ENCODE data around the gene MAMSTR. TPM values are rescaled to one million over a fixed set of nuclear protein-coding genes. Genes with fewer than 3 reads are reported as not detected.
"Not testable (repeated sequence)": the region's sequence is repeated elsewhere in the genome, so short reads cannot be mapped to it uniquely, and the experiment has no call there.

The MAMSTR gene
- total RNA-seq, 1 donor from 2014 or later, result 3.6 TPM

GRCh38 chr19:48681127-48681470 is 38.4 kb downstream of the MAMSTR start:
- no peak overlapping the region for H3K27ac Mint-ChIP-seq
- H3K9me3 Mint-ChIP-seq, result no peaks in the 10 kb centered on the region
- TF ChIP-seq, protein P1, sequence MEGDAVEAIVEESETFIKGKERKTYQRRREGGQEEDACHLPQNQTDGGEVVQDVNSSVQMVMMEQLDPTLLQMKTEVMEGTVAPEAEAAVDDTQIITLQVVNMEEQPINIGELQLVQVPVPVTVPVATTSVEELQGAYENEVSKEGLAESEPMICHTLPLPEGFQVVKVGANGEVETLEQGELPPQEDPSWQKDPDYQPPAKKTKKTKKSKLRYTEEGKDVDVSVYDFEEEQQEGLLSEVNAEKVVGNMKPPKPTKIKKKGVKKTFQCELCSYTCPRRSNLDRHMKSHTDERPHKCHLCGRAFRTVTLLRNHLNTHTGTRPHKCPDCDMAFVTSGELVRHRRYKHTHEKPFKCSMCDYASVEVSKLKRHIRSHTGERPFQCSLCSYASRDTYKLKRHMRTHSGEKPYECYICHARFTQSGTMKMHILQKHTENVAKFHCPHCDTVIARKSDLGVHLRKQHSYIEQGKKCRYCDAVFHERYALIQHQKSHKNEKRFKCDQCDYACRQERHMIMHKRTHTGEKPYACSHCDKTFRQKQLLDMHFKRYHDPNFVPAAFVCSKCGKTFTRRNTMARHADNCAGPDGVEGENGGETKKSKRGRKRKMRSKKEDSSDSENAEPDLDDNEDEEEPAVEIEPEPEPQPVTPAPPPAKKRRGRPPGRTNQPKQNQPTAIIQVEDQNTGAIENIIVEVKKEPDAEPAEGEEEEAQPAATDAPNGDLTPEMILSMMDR (conservative IDR thresholded peaks at IDR 0.05), result no peak
- H3K4me1 Mint-ChIP-seq (ENCODE audit: unreplicated experiment), result peaks cover 15% of the 10 kb centered on the region
- H3K36me3 Mint-ChIP-seq, result no peaks in the 10 kb centered on the region
- no peak for DNase-seq (ENCODE audit: extremely low spot score, unreplicated experiment)
- no peak overlapping the region for H3K4me3 Mint-ChIP-seq
- no peaks in the 10 kb centered on the region for H3K27me3 Mint-ChIP-seq

DNA sequence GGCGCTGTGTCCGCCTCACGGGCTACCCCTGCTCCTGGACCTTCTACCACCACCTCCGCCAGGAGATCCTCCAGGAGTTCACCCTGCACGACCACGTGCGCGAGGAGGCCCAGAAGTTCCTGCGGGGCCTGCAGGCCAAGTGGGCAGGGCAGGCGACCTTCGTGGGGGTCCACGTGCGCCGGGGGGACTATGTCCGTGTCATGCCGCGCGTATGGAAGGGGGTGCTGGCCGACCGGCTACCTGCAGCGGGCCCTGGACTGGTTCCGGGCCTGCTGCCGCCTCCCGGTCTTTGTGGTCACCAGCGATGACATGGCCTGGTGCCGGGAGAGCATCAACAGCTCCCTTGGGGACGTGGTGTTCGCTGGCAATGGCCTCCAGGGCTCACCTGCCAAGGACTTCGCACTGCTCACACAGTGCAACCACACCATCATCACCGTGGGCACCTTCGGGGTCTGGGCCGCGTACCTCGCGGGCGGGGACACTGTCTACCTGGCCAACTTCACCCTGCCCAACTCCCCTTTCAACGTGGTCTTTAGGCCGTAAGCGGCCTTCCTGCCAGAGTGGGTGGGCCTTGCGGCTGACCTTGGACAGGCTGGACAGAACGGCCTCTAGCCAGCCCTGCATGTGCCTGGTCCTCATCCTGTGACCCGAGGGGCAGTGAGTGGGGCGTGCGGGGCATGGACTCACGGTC is 38.9 kb downstream of the MAMSTR start:
- TF ChIP-seq, protein P1 (conservative IDR thresholded peaks at IDR 0.05), result no peak
- H3K27me3 Mint-ChIP-seq, result no peaks in the 10 kb centered on the region
- no peak overlapping the region for H3K4me3 Mint-ChIP-seq
- peaks cover 17% of the 10 kb centered on the region for H3K4me1 Mint-ChIP-seq (ENCODE audit: unreplicated experiment)
- no peak for DNase-seq (ENCODE audit: extremely low spot score, unreplicated experiment)
- H3K27ac Mint-ChIP-seq, result no peak overlapping the region
- H3K9me3 Mint-ChIP-seq, result no peaks in the 10 kb centered on the region
- H3K36me3 Mint-ChIP-seq, result no peaks in the 10 kb centered on the region

DNA sequence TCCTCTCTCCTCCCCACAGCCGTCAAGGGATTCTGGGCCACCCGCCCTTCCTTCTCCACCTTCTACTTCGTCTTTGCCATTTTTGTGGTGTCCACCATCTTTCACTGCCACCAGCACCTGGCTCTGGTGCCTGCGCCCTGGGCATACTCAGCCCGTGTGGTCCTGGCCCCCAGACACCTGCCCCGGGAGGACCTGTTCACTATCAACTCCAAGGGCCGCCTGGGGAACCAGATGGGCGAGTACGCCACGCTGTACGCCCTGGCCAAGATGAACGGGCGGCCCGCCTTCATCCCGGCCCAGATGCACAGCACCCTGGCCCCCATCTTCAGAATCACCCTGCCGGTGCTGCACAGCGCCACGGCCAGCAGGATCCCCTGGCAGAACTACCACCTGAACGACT is 39.5 kb downstream of the MAMSTR start:
- H3K4me1 Mint-ChIP-seq (ENCODE audit: unreplicated experiment), result peaks cover 20% of the 10 kb centered on the region
- not testable (repeated sequence) for H3K27me3 Mint-ChIP-seq; H3K9me3 Mint-ChIP-seq; DNase-seq (ENCODE audit: extremely low spot score, unreplicated experiment); H3K36me3 Mint-ChIP-seq; H3K4me3 Mint-ChIP-seq; H3K27ac Mint-ChIP-seq

DNA sequence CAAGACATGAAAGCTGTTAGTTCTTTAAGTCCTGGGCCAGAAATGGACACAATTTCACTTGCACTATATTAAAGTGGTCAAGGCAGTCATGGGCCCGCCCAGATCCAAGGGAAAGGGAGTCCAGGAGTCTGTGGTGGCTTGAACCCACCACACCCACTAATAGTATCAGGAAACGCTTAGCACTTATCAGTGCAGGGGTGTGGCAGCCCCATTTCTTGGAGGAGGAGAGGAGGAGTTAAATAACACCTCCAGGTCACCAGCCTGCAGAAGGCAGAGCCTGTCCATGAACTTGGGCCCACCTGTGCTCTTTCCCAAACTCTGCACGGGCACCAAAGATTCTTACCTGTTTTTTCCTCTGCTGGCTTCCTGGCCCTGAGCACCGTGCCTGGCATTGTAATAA is 41.3 kb downstream of the MAMSTR start:
- no peak for DNase-seq (ENCODE audit: extremely low spot score, unreplicated experiment)
- Mint-ChIP-seq H3K27me3 (peaks cover 7% of the 10 kb centered on the region), H3K36me3 (no peaks in the 10 kb centered on the region), H3K4me1 (ENCODE audit: unreplicated experiment) (peaks cover 21% of the 10 kb centered on the region), H3K4me3 (no peak overlapping the region), H3K9me3 (no peaks in the 10 kb centered on the region), H3K27ac (peak overlapping the region; percentile 43)
- TF ChIP-seq, protein P1 (conservative IDR thresholded peaks at IDR 0.05), result no peak

GRCh38 chr19:48676887-48677286 is 42.6 kb downstream of the MAMSTR start:
- no peaks in the 10 kb centered on the region for H3K36me3 Mint-ChIP-seq
- H3K9me3 Mint-ChIP-seq, result no peaks in the 10 kb centered on the region
- H3K27ac Mint-ChIP-seq, result peak overlapping the region; percentile 89
- peak overlapping the region; percentile 23 for H3K4me3 Mint-ChIP-seq
- TF ChIP-seq, protein P1 (conservative IDR thresholded peaks at IDR 0.05), result no peak
- peaks cover 21% of the 10 kb centered on the region for H3K4me1 Mint-ChIP-seq (ENCODE audit: unreplicated experiment)
- no peak for DNase-seq (ENCODE audit: extremely low spot score, unreplicated experiment)
- H3K27me3 Mint-ChIP-seq, result peaks cover 7% of the 10 kb centered on the region

- Mint-ChIP-seq H3K4me3 (no peak overlapping the region), H3K36me3 (no peaks in the 10 kb centered on the region), H3K27ac (peak overlapping the region; percentile 89), H3K4me1 (ENCODE audit: unreplicated experiment) (peaks cover 21% of the 10 kb centered on the region), H3K9me3 (no peaks in the 10 kb centered on the region), H3K27me3 (peaks cover 7% of the 10 kb centered on the region)
- TF ChIP-seq, protein P1 (conservative IDR thresholded peaks at IDR 0.05), result no peak
- DNase-seq (ENCODE audit: extremely low spot score, unreplicated experiment), result no peak
Measured at GRCh38 chr19:48676487-48676886, 43.0 kb downstream of the MAMSTR start.

All from type B pancreatic cell (in vitro differentiated cells).